Stimulated activated CD8-positive, alpha-beta memory T cell treated with anti-CD3 and anti-CD28 coated beads, Interleukin-15, amount 100 ng/mL, for 1 hour (primary cell): Measurements from ENCODE around the gene HIGD1A.

Experiments
- DNase-seq: peaks from one replicate; pipeline ENCODE4 v3.0.0-alpha.2; 2020; ENCODE audit warnings: low read depth

Gene HIGD1A

DNA sequence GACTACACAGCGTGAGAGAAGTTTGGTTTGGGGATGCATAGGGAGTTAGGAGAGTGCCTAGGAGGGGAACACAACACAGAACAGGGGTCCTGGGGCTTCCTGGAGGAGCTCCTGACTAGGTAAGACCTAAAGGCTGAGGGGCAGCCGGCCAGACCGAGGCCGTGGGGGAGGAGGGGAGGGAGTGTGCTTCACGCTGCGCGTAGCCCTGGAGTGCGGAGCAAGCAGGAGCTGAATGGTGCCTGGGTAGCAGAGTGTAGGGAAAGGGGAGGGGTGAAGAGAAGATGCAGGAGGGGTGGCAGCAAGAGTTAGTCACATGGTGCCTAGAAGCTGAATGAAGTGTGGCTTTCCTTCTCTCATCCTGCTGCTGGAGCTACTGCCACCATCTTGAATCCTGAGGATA, 69.3 kb downstream of the HIGD1A start:
- no peak for DNase-seq

DNA sequence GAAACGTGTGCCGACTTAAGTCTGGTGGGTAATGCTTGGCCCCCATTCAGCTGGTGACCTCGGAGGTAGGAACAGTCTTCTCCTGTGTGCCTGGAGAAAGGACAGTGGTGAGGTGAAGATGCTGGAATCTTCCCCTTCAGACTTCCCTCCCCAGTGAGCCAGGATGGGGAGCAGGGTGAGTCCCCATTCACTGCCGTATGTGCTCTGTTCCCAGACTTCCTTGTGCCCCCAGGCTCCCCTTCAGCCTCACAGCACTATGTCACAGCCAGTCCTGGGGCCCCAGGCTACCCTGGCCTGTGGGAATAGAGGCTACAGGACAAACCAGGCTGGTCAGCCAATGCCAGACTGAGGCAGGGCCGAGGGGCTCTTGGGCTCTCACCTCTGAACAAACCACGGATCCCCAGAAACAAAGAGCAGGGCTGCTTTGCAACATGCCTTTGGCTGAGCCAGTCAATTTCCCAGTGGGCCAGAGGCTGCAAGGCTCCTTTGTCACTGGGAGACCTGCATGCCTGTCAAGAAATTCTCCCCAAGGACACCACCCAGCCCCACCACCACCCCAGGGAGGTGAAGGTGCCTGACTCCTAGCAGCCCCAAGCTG, 69.9 kb downstream of the HIGD1A start:
- DNase-seq, result no peak

GRCh38 chr3:42733501-42734262, 70.6 kb downstream of the HIGD1A start:
- DNase-seq, result no peak
